GM06990 (cell line): ENCODE measurements around the gene MAP3K10.
"Not testable (repeated sequence)": the region's sequence is repeated elsewhere in the genome, so short reads cannot be mapped to it uniquely, and the experiment has no call there.

Source experiments
- DNase-seq: peaks from one replicate; pipeline ENCODE4 v3.0.0-alpha.2; 2011; ENCODE audit not compliant: insufficient read length; ENCODE audit errors: extremely low read depth
- H3K27me3 ChIP-seq: replicated peaks from 2 replicates; pipeline ENCODE4 v1.6.0; 2011; ENCODE audit warnings: low read length; ENCODE audit not compliant: control insufficient read depth, insufficient read depth
- H3K36me3 ChIP-seq: 2 replicates; pipeline ENCODE4 v1.5.1; 2011; ENCODE audit warnings: low read length; ENCODE audit not compliant: control insufficient read depth, insufficient read depth
- H3K4me3 ChIP-seq: replicated peaks from 2 replicates; pipeline ENCODE4 v1.5.1; 2011; ENCODE audit warnings: low read depth, mild to moderate bottlenecking, control low read depth, low read length
- CTCF ChIP-seq: IDR thresholded peaks from 2 replicates; pipeline ENCODE4 v1.5.1; 2011; ENCODE audit warnings: low read length, control low read depth, mild to moderate bottlenecking, inconsistent platforms; ENCODE audit not compliant: insufficient read depth, poor library complexity, severe bottlenecking

Gene MAP3K10

GRCh38 chr19:40217027-40217810, 26.0 kb downstream of the MAP3K10 start:
- Histone ChIP-seq H3K36me3 (peaks cover 2% of the 10 kb centered on the region), H3K4me3 (no peak overlapping the region), H3K27me3 (no peaks in the 10 kb centered on the region; the same call in 1 of the 2 replicates)
- no peak for DNase-seq
- peak; percentile 25 for TF ChIP-seq CTCF

- TF ChIP-seq CTCF, result no peak
- peak; percentile 54 for DNase-seq
- no peak within 1 kb of the TSS for H3K4me3 ChIP-seq
- H3K36me3 ChIP-seq, result peaks cover 2% of the 10 kb centered on the region
- H3K27me3 ChIP-seq, result no peaks in the 10 kb centered on the region; the same call in 1 of the 2 replicates
Observed at GRCh38 chr19:40217934-40218890, 27.0 kb downstream of the MAP3K10 start, which contains the start of gene TTC9B. Gene TTC9B, minus strand, starts transcription at chr19:40218384. Its CDS starts 3 bp downstream, at chr19:40218381.

DNA sequence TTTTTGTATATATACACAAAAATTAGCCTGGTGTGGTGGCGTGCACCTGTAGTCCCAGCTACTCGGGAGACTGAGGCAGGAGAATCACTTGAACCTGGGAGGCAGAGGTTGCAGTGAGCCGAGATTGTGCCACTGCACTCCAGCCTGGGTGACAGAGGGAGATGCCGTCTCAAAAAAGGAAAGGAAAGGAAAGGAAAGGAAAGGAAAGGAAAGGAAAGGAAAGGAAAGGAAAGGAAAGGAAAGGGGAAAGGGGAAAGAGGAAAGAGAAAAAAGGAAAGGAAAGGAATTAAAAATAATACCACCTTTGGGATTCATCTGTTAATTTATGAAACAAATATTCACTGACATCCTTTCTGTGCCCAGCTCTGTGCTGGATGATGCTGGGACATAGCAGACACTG, 27.8 kb downstream of the MAP3K10 start:
- not testable (repeated sequence) for DNase-seq, H3K27me3 ChIP-seq, H3K4me3 ChIP-seq, H3K36me3 ChIP-seq

DNA sequence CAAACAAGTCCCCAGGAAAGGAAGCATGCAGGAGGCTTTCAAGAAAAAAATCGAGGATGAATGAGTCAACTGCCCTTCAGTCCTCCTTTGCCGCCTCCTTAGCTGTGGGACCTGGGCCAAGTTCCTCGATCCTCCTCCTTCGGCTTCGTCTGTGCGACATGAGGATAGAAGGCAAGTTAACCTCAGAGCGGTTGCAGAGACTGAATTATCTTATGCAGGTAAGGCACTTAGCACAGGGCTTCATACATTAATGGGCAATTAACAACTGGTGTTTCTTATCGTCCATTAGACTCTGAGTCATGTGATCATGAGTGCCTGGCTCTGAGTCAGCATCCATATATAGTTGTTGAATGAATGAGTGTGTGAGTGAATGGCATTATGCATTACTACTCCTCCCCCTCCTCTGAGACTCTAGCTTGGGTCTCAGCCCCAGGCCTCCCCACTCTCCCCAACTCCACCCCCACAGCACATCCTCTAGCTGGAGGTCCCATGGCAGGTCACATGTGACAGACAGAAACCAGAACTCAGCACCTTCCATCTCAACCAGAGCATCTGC, 28.6 kb downstream of the MAP3K10 start:
- Histone ChIP-seq H3K36me3 (no peaks in the 10 kb centered on the region), H3K4me3 (no peak overlapping the region), H3K27me3 (no peaks in the 10 kb centered on the region; the same call in 1 of the 2 replicates)
- no peak for DNase-seq
- TF ChIP-seq CTCF, result no peak

DNA sequence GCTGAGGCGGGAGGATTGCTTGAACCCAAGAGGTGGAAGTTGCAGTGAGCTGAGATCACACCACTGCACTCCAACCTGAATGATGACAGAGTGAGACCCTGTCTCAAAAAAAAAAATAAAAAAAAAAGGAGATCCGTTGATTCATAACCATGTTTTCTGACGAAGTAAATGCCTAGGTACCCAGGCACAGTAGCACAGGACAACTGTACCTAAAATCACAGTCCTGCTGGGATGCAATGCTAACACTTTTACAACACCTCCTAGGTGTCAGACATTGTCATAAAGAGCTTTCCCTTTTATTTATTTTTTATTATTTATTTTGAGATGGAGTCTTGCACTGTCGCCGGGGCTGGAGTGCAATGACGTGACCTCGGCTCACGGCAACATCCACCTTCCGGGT, 29.4 kb downstream of the MAP3K10 start:
- no peak for DNase-seq
- Histone ChIP-seq H3K27me3 (no peaks in the 10 kb centered on the region; the same call in none of the 2 replicates), H3K4me3 (no peak overlapping the region), H3K36me3 (no peaks in the 10 kb centered on the region)
- TF ChIP-seq CTCF, result no peak
